ENCODE results near the gene GTF2B. TPM values are rescaled to one million over a fixed set of nuclear protein-coding genes. Genes with fewer than 3 reads are reported as not detected.

GTF2B gene
- total and polyA plus RNA-seq, 9 of the 15 experiments (the other 6 are each of a cell fraction or from before 2014, with no cell fraction given): 34.5 to 113 (median 66.0) TPM

DNA sequence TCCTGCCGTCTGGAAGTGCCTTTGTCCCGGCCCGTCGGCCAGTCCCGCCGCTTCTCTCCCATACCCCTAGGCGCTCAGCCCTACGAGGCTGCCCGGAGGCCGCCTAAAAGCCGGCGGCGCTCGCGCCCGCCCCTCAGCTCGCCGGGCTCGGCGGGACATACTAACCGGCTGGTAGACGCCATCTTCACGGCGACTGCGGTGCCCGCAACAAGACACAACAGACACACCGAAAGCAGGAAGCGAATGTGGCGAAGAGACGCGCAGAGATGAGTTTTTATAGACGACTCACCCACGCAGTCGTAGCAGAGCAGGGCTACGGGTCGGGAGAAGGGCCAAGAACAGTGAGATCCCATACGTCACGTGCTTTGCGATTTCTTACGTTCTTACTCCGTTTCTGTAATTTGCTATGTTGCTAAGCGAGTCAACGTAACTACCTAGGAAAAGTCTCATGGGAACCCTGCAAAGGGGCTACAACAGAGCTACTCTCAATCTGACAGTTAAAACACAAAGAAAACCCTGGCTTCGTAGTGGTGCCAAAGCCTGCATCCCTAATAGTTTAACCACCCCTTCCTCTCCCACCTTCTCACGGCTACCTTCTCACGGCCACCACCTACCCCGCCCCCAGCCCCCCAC lies at the start of gene GTF2B (continued):
- TF ChIP-seq, protein P1, sequence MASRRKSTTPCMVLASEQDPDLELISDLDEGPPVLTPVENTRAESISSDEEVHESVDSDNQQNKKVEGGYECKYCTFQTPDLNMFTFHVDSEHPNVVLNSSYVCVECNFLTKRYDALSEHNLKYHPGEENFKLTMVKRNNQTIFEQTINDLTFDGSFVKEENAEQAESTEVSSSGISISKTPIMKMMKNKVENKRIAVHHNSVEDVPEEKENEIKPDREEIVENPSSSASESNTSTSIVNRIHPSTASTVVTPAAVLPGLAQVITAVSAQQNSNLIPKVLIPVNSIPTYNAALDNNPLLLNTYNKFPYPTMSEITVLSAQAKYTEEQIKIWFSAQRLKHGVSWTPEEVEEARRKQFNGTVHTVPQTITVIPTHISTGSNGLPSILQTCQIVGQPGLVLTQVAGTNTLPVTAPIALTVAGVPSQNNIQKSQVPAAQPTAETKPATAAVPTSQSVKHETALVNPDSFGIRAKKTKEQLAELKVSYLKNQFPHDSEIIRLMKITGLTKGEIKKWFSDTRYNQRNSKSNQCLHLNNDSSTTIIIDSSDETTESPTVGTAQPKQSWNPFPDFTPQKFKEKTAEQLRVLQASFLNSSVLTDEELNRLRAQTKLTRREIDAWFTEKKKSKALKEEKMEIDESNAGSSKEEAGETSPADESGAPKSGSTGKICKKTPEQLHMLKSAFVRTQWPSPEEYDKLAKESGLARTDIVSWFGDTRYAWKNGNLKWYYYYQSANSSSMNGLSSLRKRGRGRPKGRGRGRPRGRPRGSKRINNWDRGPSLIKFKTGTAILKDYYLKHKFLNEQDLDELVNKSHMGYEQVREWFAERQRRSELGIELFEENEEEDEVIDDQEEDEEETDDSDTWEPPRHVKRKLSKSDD (conservative IDR thresholded peaks at IDR 0.05; ENCODE audit: low read length): 0 out of 2 replicates have a peak, but pooled peaks have one; percentile 63
- TF ChIP-seq, protein P2, sequence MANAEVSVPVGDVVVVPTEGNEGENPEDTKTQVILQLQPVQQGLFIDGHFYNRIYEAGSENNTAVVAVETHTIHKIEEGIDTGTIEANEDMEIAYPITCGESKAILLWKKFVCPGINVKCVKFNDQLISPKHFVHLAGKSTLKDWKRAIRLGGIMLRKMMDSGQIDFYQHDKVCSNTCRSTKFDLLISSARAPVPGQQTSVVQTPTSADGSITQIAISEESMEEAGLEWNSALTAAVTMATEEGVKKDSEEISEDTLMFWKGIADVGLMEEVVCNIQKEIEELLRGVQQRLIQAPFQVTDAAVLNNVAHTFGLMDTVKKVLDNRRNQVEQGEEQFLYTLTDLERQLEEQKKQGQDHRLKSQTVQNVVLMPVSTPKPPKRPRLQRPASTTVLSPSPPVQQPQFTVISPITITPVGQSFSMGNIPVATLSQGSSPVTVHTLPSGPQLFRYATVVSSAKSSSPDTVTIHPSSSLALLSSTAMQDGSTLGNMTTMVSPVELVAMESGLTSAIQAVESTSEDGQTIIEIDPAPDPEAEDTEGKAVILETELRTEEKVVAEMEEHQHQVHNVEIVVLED (CRISPR knock-in tag; IDR thresholded peaks at IDR 0.05): peak; percentile 60
- TF ChIP-seq NR4A1 (CRISPR knock-in tag; IDR thresholded peaks at IDR 0.05) (no peak), NR4A1 (tag; IDR thresholded peaks at IDR 0.05) (no peak), RB1 (IDR thresholded peaks at IDR 0.05; ENCODE audit: low read depth) (peak; percentile 49; the same call in 1 of the 2 replicates), CCNT2 (IDR thresholded peaks at IDR 0.05; ENCODE audit: borderline replicate concordance, extremely low read depth, insufficient read length, low read depth, low read length) (peak; percentile 30), CBFA2T2 (conservative IDR thresholded peaks at IDR 0.05) (peak; percentile 40), ZNF24 (IDR thresholded peaks at IDR 0.05) (peak; percentile 28; the same call in 1 of the 2 replicates), MTA3 (IDR thresholded peaks at IDR 0.05; ENCODE audit: borderline replicate concordance) (peak; percentile 99), SRF (CRISPR knock-in tag; IDR thresholded peaks at IDR 0.05) (no peak), TAF1 (IDR thresholded peaks at IDR 0.05; ENCODE audit: control insufficient read depth, extremely low read depth, insufficient read depth, low read length, severe bottlenecking) (peak; percentile 100), MITF (IDR thresholded peaks at IDR 0.05) (peak; percentile 91), ZNF316 (IDR thresholded peaks at IDR 0.05) (no peak), ZNF740 (CRISPR knock-in tag; IDR thresholded peaks at IDR 0.05) (peak; percentile 87), ZNF740 (tag; IDR thresholded peaks at IDR 0.05) (peak in 1 of 2 experiments; percentile 11; a peak in 1 of 4 replicates)
- TF ChIP-seq, protein P3, sequence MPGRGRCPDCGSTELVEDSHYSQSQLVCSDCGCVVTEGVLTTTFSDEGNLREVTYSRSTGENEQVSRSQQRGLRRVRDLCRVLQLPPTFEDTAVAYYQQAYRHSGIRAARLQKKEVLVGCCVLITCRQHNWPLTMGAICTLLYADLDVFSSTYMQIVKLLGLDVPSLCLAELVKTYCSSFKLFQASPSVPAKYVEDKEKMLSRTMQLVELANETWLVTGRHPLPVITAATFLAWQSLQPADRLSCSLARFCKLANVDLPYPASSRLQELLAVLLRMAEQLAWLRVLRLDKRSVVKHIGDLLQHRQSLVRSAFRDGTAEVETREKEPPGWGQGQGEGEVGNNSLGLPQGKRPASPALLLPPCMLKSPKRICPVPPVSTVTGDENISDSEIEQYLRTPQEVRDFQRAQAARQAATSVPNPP (IDR thresholded peaks at IDR 0.05; ENCODE audit: borderline replicate concordance, insufficient read depth, insufficient read length): no peak
- TF ChIP-seq, protein P4, sequence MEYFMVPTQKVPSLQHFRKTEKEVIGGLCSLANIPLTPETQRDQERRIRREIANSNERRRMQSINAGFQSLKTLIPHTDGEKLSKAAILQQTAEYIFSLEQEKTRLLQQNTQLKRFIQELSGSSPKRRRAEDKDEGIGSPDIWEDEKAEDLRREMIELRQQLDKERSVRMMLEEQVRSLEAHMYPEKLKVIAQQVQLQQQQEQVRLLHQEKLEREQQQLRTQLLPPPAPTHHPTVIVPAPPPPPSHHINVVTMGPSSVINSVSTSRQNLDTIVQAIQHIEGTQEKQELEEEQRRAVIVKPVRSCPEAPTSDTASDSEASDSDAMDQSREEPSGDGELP (CRISPR knock-in tag; IDR thresholded peaks at IDR 0.05; ENCODE audit: borderline replicate concordance): peak; percentile 84
- TF ChIP-seq, protein P5, sequence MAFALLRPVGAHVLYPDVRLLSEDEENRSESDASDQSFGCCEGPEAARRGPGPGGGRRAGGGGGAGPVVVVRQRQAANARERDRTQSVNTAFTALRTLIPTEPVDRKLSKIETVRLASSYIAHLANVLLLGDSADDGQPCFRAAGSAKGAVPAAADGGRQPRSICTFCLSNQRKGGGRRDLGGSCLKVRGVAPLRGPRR (CRISPR knock-in tag; IDR thresholded peaks at IDR 0.05): no peak

Data from K562 (cell line).